GM19455 (cell line): Measurements from ENCODE around the gene BUD23.
"Not testable (repeated sequence)": the region's sequence is repeated elsewhere in the genome, so short reads cannot be mapped to it uniquely, and the experiment has no call there.

ENCODE experiments used
- ATAC-seq: cut with Tn5 transposase; IDR thresholded peaks from one replicate; pipeline ENCODE4 v1.9.1; 2021; ENCODE audit not compliant: unreplicated experiment

The BUD23 gene

GRCh38 chr7:73718905-73719805 lies 35.8 kb downstream of the BUD23 start, which contains the start of gene STX1A:
STX1A (minus strand) TSS chr7:73719669; CDS start chr7:73719631, 38 bp downstream.
- peak; percentile 66 for ATAC-seq

GRCh38 chr7:73719806-73720169 lies 36.4 kb downstream of the BUD23 start:
- ATAC-seq = no peak

- ATAC-seq = not testable (repeated sequence)
These were observed 37.0 kb downstream of the BUD23 start for GRCh38 chr7:73720443-73720842.

GRCh38 chr7:73721377-73721817 lies 38.0 kb downstream of the BUD23 start:
- no peak for ATAC-seq

- ATAC-seq = not testable (repeated sequence)
These were observed 38.8 kb downstream of the BUD23 start for GRCh38 chr7:73722182-73722581.

- no peak for ATAC-seq
These were observed 39.4 kb downstream of the BUD23 start for GRCh38 chr7:73722785-73723184.

GRCh38 chr7:73723813-73724212 lies 40.4 kb downstream of the BUD23 start:
- no peak for ATAC-seq

GRCh38 chr7:73726083-73726466 lies 42.7 kb downstream of the BUD23 start:
- no peak for ATAC-seq

GRCh38 chr7:73727952-73728351 lies 44.6 kb downstream of the BUD23 start:
- no peak for ATAC-seq

GRCh38 chr7:73728551-73728950 lies 45.2 kb downstream of the BUD23 start:
- no peak for ATAC-seq

- ATAC-seq = no peak
These were observed 47.1 kb downstream of the BUD23 start for GRCh38 chr7:73730485-73730884.

- ATAC-seq = no peak
These were observed 49.0 kb downstream of the BUD23 start for GRCh38 chr7:73732397-73732796.

GRCh38 chr7:73734619-73735527 lies 51.5 kb downstream of the BUD23 start:
- no peak for ATAC-seq

GRCh38 chr7:73735528-73735905 lies 52.1 kb downstream of the BUD23 start:
- no peak for ATAC-seq

GRCh38 chr7:73736885-73737284 lies 53.5 kb downstream of the BUD23 start:
- no peak for ATAC-seq

- no peak for ATAC-seq
These were observed 54.3 kb downstream of the BUD23 start for GRCh38 chr7:73737491-73738219.

- peak; percentile 21 for ATAC-seq
These were observed 54.8 kb downstream of the BUD23 start for GRCh38 chr7:73738220-73738611.

- peak; percentile 85 for ATAC-seq
These were observed 55.4 kb downstream of the BUD23 start, which contains the start of gene ABHD11 for GRCh38 chr7:73738612-73739386. ABHD11 (minus strand) TSS chr7:73738802; CDS start chr7:73738770, 32 bp downstream.

- ATAC-seq = no peak
These were observed 56.0 kb downstream of the BUD23 start for GRCh38 chr7:73739387-73739767.

GRCh38 chr7:73740212-73740611 lies 56.8 kb downstream of the BUD23 start:
- no peak for ATAC-seq
